ENCODE results near the gene C2orf72. TPM values are rescaled to one million over a fixed set of nuclear protein-coding genes. Genes with fewer than 3 reads are reported as not detected.

C2orf72 gene
- total and polyA plus RNA-seq, 2 of the 4 experiments (the other 2 are of a cell fraction): 0.09 to 0.18 TPM

DNA sequence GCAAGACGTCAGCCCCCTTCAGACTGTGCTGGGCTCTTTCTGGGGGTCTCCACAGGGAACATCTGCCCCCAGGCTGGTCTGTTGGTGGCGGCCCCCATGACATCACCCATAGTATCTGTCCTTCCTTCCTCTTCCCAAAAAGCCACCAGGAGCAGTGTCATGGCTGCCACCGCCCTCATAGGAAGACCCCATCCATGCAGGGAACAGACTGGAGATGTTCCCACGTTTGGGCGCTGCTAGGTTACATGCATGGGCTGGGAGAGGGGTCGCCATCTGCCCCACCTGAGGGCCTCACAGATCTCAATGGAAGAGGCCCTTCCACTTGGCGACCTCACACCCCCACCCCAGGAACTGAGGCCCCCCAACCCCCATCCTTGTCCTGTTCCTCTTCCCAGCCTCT, 36.3 kb upstream of the C2orf72 start:
- H3K56ac ChIP-seq (ENCODE audit: extremely low read depth, insufficient read depth, low read length): no peak overlapping the region
- TF ChIP-seq MAFK (IDR thresholded peaks at IDR 0.05; ENCODE audit: low read depth, low read length) (no peak), BHLHE40 (IDR thresholded peaks at IDR 0.05; ENCODE audit: low read depth, low read length) (no peak), MXI1 (IDR thresholded peaks at IDR 0.05; ENCODE audit: borderline replicate concordance, low read depth, low read length) (no peak), CEBPB (IDR thresholded peaks at IDR 0.05; ENCODE audit: low read depth, low read length) (no peak)
- TF ChIP-seq, protein P1, sequence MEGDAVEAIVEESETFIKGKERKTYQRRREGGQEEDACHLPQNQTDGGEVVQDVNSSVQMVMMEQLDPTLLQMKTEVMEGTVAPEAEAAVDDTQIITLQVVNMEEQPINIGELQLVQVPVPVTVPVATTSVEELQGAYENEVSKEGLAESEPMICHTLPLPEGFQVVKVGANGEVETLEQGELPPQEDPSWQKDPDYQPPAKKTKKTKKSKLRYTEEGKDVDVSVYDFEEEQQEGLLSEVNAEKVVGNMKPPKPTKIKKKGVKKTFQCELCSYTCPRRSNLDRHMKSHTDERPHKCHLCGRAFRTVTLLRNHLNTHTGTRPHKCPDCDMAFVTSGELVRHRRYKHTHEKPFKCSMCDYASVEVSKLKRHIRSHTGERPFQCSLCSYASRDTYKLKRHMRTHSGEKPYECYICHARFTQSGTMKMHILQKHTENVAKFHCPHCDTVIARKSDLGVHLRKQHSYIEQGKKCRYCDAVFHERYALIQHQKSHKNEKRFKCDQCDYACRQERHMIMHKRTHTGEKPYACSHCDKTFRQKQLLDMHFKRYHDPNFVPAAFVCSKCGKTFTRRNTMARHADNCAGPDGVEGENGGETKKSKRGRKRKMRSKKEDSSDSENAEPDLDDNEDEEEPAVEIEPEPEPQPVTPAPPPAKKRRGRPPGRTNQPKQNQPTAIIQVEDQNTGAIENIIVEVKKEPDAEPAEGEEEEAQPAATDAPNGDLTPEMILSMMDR (conservative IDR thresholded peaks at IDR 0.05; ENCODE audit: low read depth, low read length): no peak
- dilution Hi-C loops (cut with HindIII; ENCODE audit: low sequenced_read_pairs, unreplicated experiment): no loop called here
- ChIA-PET POLR2A (ENCODE audit: unreplicated experiment) (no interaction called here), CTCF (no interaction called here)
- H3K9me1 ChIP-seq (ENCODE audit: insufficient read depth, low read length): no peaks in the 10 kb centered on the region
- no peaks in the 10 kb centered on the region; the same call in 1 of the 2 replicates for H3K9me3 ChIP-seq (ENCODE audit: control insufficient read depth, insufficient read depth, low read length)
- no peak for ATAC-seq (ENCODE audit: low read depth)
- in situ Hi-C loops (cut with MboI; ENCODE audit: low sequenced_read_pairs): no loop called here
- no peak overlapping the region for H3K4me3 ChIP-seq (ENCODE audit: insufficient read depth, low read depth, low read length)
- no peak overlapping the region for H3K4me2 ChIP-seq (ENCODE audit: low read depth, low read length)
- H3K79me1 ChIP-seq (ENCODE audit: low read depth in 1 of 2, low read length in 2 of 2): no peaks in the 10 kb centered on the region
- no peak overlapping the region for H3K14ac ChIP-seq (replicated peaks; ENCODE audit: low read depth, low read length)
- no peak overlapping the region for H2BK15ac ChIP-seq (ENCODE audit: low read depth, low read length)
- H2BK120ac ChIP-seq (ENCODE audit: low read depth, low read length): no peak overlapping the region
- BruUV-seq (replicated peaks): no TSS peak
- H2AK5ac ChIP-seq (ENCODE audit: low read depth, low read length): no peak overlapping the region
- H4K91ac ChIP-seq (ENCODE audit: insufficient read depth, low read depth, low read length): no peak overlapping the region
- no peak overlapping the region for H3K18ac ChIP-seq (ENCODE audit: low read depth, low read length)
- no peak for DNase-seq
- intact Hi-C loops (cut with micrococcal nuclease): no loop called here
- H2BK5ac ChIP-seq (ENCODE audit: low read depth, low read length, poor library complexity, severe bottlenecking): no peak overlapping the region
- no peak overlapping the region for H2AK9ac ChIP-seq (replicated peaks; ENCODE audit: low read depth, low read length, poor library complexity)
- H3K27ac ChIP-seq (ENCODE audit: insufficient read depth, low read length): no peak overlapping the region
- H2BK20ac ChIP-seq (ENCODE audit: low read depth, low read length): no peak overlapping the region
- 40% methylated on average over 1 of the region's 7 CpGs; no CpG with 5 or more reads in 1 of the 2 experiments for WGBS, 2 experiments (ENCODE audit: extremely low coverage in 2 of 2, insufficient read length in 1 of 2)
- no peak overlapping the region for H3K9ac ChIP-seq (ENCODE audit: low read depth, low read length)
- peaks cover 31% of the 10 kb centered on the region for H3K27me3 ChIP-seq (ENCODE audit: control insufficient read depth, insufficient read depth, low read length)
- H4K8ac ChIP-seq (ENCODE audit: low read depth in 2 of 2, low read length in 2 of 2): no peak overlapping the region
- H3K4ac ChIP-seq (ENCODE audit: low read depth, low read length): no peak overlapping the region
- H4K20me1 ChIP-seq (ENCODE audit: insufficient read depth, low read length): no peaks in the 10 kb centered on the region
- H3K36me3 ChIP-seq (ENCODE audit: control insufficient read depth, insufficient read depth, low read length): no peaks in the 10 kb centered on the region
- H3K23ac ChIP-seq (ENCODE audit: low read depth, low read length): no peak overlapping the region
- H2AFZ ChIP-seq (replicated peaks; ENCODE audit: low read length, poor library complexity): no peak overlapping the region
- H4K5ac ChIP-seq (ENCODE audit: low read depth, low read length): no peak overlapping the region
- H3K4me1 ChIP-seq (ENCODE audit: control insufficient read depth, insufficient read depth, low read length): no peaks in the 10 kb centered on the region

All from IMR-90 (cell line).